WTC11 (cell line): ENCODE results near the gene TARP.
"Not testable (repeated sequence)": the region's sequence is repeated elsewhere in the genome, so short reads cannot be mapped to it uniquely, and the experiment has no call there.

Experiments
- ATAC-seq: fragments of 200-7000 bp; cut with Tn5 transposase; 2 replicates; pipeline ENCODE4 v1.10.0; 2021; ENCODE audit warnings: mild to moderate bottlenecking, moderate library complexity
- CTCF ChIA-PET: fragments of 300-600 bp; sonication (Branson Sonifier 250); formaldehyde crosslinking; loops from one replicate; lab custom pipeline; 2021; ENCODE audit warnings: antibody characterized with exemption; lab: Charles Lee
- POLR2A ChIA-PET: fragments of 350-600 bp; sonication (Branson Sonifier 250); formaldehyde crosslinking; loops from one replicate; lab custom pipeline; 2021; ENCODE audit warnings: antibody characterized with exemption; lab: Charles Lee
- DNase-seq: peaks from one replicate; pipeline ENCODE4 v3.0.0; 2021; ENCODE audit warnings: low spot score
- H3K27ac Mint-ChIP-seq: 2 replicates; pipeline ENCODE4 v1.8.0; 2021; ENCODE audit warnings: mixed read lengths
- H3K27me3 Mint-ChIP-seq: 2 replicates; pipeline ENCODE4 v1.8.0; 2021; ENCODE audit warnings: low read depth, mild to moderate bottlenecking, moderate library complexity, mixed read lengths
- H3K36me3 Mint-ChIP-seq: 2 replicates; pipeline ENCODE4 v1.8.0; 2021; ENCODE audit warnings: mixed read lengths
- H3K4me1 Mint-ChIP-seq: 2 replicates; pipeline ENCODE4 v1.8.0; 2022; ENCODE audit warnings: mixed read lengths
- H3K4me3 Mint-ChIP-seq: 2 replicates; pipeline ENCODE4 v1.8.0; 2021; ENCODE audit warnings: mild to moderate bottlenecking, moderate library complexity, mixed read lengths
- H3K9me3 Mint-ChIP-seq: 2 replicates; pipeline ENCODE4 v1.8.0; 2021; ENCODE audit warnings: mixed read lengths
- CBFB ChIP-seq: sonication (generic); formaldehyde crosslinking; IDR thresholded peaks from 2 replicates; pipeline ENCODE4 v1.8.1; 2022; ENCODE audit warnings: mild to moderate bottlenecking, low read depth, missing genetic modification reagents
- GRHL2 ChIP-seq: fragments of 250-450 bp; sonication (Bioruptor Pico); IDR thresholded peaks from 2 replicates; pipeline ENCODE4 v1.8.0; 2022; ENCODE audit warnings: mild to moderate bottlenecking, moderate library complexity; ENCODE audit not compliant: insufficient replicate concordance, severe bottlenecking
- JAZF1 ChIP-seq: fragments of 250-450 bp; sonication (Bioruptor Pico); IDR thresholded peaks from 2 replicates; pipeline ENCODE4 v1.9.0; 2021; ENCODE audit warnings: moderate library complexity, mild to moderate bottlenecking, inconsistent platforms
- NR3C1 ChIP-seq: sonication (generic); formaldehyde crosslinking; conservative IDR thresholded peaks from 2 replicates; pipeline ENCODE4 v1.8.1; 2023; ENCODE audit warnings: low read depth, mild to moderate bottlenecking, missing genetic modification reagents
- OVOL2 ChIP-seq: fragments of 250-450 bp; sonication (Bioruptor Pico); IDR thresholded peaks from 2 replicates; pipeline ENCODE4 v1.9.0; 2021; ENCODE audit warnings: mild to moderate bottlenecking, borderline replicate concordance
- SP1 ChIP-seq: sonication (generic); formaldehyde crosslinking; conservative IDR thresholded peaks from 2 replicates; pipeline ENCODE4 v1.8.1; 2022; ENCODE audit warnings: missing genetic modification reagents
- ZNF396 ChIP-seq: fragments of 250-450 bp; sonication (Bioruptor Pico); IDR thresholded peaks from 2 replicates; pipeline ENCODE4 v1.8.0; 2021; ENCODE audit warnings: mild to moderate bottlenecking, moderate library complexity, borderline replicate concordance
- TF ChIP-seq, protein P1 (sequence below): sonication (generic); formaldehyde crosslinking; conservative IDR thresholded peaks from 2 replicates; pipeline ENCODE4 v1.8.1; 2023; ENCODE audit warnings: mild to moderate bottlenecking, low read depth, missing genetic modification reagents, moderate library complexity
- TF ChIP-seq, protein P2 (sequence below): sonication (generic); formaldehyde crosslinking; IDR thresholded peaks from 2 replicates; pipeline ENCODE4 v1.8.1; 2022; ENCODE audit warnings: low read depth, mild to moderate bottlenecking, moderate library complexity, missing genetic modification reagents, borderline replicate concordance
- TF ChIP-seq, protein P3 (sequence below): sonication (generic); formaldehyde crosslinking; IDR thresholded peaks from 2 replicates; pipeline ENCODE4 v1.8.1; 2023; ENCODE audit warnings: mild to moderate bottlenecking, moderate library complexity, missing genetic modification reagents
- TF ChIP-seq, protein P4 (sequence below): sonication (generic); formaldehyde crosslinking; IDR thresholded peaks from 2 replicates; pipeline ENCODE4 v1.8.1; 2022; ENCODE audit warnings: mild to moderate bottlenecking, missing genetic modification reagents, moderate library complexity, borderline replicate concordance

Gene TARP

DNA sequence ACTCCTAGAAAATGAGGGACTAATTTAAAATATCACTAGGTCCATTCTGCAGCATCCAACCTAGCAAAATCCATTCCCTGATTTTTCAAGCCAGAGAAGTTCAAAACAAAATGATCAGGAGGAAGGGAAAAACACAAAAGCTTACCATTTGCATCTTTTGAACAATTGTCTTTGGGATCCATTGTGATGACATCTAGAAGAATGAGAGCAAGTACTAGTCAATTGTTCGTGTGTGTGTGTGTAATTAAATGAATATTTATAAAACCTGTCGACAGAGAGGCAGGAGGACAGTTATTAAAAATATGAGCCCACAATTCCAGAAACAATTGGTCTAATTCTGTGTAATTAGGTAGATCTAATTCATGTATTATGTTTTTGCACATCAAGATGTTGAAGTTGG is 11.4 kb downstream of the TARP start:
- CTCF ChIA-PET = interaction anchor here (0.8 to 1.4 kb wide), 2 partner anchors 69 to 108 kb away, joined by 3 to 4 read pairs; no protein-coding TSS in a partner anchor
- ATAC-seq, DNase-seq, H3K4me1 Mint-ChIP-seq, POLR2A ChIA-PET, H3K9me3 Mint-ChIP-seq, H3K27ac Mint-ChIP-seq, H3K4me3 Mint-ChIP-seq, H3K27me3 Mint-ChIP-seq, H3K36me3 Mint-ChIP-seq: not testable (repeated sequence)

DNA sequence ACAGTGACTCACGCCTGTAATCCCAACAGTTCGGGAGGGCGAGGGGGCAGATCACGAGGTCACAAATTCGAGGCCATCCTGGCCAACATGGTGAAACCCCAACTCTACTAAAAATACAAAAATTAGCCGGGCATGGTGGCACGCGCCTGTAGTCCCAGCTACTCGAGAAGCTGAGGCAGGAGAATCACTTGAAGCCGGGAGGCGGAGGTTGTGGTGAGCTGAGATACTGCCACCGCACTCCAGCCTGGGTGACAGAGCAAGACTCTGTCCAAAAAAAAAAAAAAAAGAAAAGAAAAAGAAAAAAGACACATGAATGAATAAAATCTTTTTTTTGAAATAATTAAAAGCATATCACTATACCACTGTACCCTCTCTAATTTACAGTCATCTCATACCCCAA is 11.8 kb downstream of the TARP start:
- POLR2A ChIA-PET, H3K36me3 Mint-ChIP-seq, H3K4me1 Mint-ChIP-seq, H3K27me3 Mint-ChIP-seq, H3K9me3 Mint-ChIP-seq, DNase-seq, H3K4me3 Mint-ChIP-seq, H3K27ac Mint-ChIP-seq, ATAC-seq: not testable (repeated sequence)
- CTCF ChIA-PET = interaction anchor here (0.6 to 1.4 kb wide), 3 partner anchors 69 to 109 kb away, joined by 3 to 4 read pairs (median 4); no protein-coding TSS in a partner anchor

DNA sequence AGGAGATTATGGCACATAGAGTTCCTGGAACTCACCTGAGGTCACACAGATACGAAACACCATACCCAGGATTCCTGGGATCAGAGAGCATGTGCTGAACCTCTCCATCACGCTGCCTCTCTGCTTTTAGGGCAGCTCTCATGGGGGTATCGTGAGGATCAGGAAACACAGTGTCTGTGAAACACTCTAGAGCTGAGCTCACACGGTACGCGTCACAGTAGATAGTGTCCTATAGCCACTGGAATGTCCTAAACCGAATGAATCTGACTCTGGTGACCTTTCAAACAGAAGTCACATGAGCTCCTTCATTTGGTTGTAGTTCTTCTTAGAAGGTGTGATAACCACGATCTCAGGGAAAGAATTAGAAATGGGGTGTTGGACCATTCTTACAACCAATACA is 14.3 kb downstream of the TARP start:
- POLR2A ChIA-PET, H3K27me3 Mint-ChIP-seq, DNase-seq, H3K27ac Mint-ChIP-seq, H3K4me3 Mint-ChIP-seq, H3K9me3 Mint-ChIP-seq, H3K36me3 Mint-ChIP-seq, H3K4me1 Mint-ChIP-seq, ATAC-seq: not testable (repeated sequence)
- CTCF ChIA-PET = interaction anchor here (0.7 to 1.0 kb wide), 2 partner anchors 72 to 76 kb away, joined by 3 to 4 read pairs; no protein-coding TSS in a partner anchor

DNA sequence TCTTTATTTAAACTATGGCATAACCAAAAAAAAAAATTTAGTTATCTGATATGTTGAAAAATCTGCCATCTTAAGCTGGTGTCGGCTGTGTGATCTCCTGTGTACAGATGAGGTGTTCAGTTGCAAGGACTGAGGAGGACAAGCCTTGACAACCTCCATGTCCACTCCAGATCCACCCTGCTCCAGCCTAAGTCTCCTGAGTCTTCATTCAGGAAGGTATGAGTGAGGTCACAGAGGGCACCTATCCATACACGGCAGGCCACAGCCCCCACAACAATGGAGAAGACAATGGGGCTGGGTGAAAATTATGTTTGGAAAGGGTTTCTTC is 16.1 kb downstream of the TARP start:
- ChIA-PET POLR2A (no interaction called here), CTCF (interaction anchor here (0.8 to 2.4 kb wide), 2 partner anchors 74 to 78 kb away, joined by 4 to 6 read pairs; no protein-coding TSS in a partner anchor)
- Mint-ChIP-seq H3K36me3 (no peaks in the 10 kb centered on the region), H3K4me1 (no peaks in the 10 kb centered on the region), H3K4me3 (no peak overlapping the region), H3K27me3 (no peaks in the 10 kb centered on the region), H3K9me3 (no peaks in the 10 kb centered on the region), H3K27ac (no peak overlapping the region)
- DNase-seq = no peak
- no peak for ATAC-seq
- TF ChIP-seq, protein P1, sequence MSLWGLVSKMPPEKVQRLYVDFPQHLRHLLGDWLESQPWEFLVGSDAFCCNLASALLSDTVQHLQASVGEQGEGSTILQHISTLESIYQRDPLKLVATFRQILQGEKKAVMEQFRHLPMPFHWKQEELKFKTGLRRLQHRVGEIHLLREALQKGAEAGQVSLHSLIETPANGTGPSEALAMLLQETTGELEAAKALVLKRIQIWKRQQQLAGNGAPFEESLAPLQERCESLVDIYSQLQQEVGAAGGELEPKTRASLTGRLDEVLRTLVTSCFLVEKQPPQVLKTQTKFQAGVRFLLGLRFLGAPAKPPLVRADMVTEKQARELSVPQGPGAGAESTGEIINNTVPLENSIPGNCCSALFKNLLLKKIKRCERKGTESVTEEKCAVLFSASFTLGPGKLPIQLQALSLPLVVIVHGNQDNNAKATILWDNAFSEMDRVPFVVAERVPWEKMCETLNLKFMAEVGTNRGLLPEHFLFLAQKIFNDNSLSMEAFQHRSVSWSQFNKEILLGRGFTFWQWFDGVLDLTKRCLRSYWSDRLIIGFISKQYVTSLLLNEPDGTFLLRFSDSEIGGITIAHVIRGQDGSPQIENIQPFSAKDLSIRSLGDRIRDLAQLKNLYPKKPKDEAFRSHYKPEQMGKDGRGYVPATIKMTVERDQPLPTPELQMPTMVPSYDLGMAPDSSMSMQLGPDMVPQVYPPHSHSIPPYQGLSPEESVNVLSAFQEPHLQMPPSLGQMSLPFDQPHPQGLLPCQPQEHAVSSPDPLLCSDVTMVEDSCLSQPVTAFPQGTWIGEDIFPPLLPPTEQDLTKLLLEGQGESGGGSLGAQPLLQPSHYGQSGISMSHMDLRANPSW (CRISPR knock-in tag) = no peak
- TF ChIP-seq ZNF396 (CRISPR knock-in tag) (no peak), JAZF1 (CRISPR knock-in tag) (no peak), SP1 (CRISPR knock-in tag) (no peak), CBFB (CRISPR knock-in tag) (no peak), GRHL2 (CRISPR knock-in tag) (no peak), NR3C1 (CRISPR knock-in tag) (no peak), OVOL2 (no peak)
- TF ChIP-seq, protein P2, sequence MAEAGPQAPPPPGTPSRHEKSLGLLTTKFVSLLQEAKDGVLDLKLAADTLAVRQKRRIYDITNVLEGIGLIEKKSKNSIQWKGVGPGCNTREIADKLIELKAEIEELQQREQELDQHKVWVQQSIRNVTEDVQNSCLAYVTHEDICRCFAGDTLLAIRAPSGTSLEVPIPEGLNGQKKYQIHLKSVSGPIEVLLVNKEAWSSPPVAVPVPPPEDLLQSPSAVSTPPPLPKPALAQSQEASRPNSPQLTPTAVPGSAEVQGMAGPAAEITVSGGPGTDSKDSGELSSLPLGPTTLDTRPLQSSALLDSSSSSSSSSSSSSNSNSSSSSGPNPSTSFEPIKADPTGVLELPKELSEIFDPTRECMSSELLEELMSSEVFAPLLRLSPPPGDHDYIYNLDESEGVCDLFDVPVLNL (CRISPR knock-in tag) = no peak
- TF ChIP-seq, protein P3, sequence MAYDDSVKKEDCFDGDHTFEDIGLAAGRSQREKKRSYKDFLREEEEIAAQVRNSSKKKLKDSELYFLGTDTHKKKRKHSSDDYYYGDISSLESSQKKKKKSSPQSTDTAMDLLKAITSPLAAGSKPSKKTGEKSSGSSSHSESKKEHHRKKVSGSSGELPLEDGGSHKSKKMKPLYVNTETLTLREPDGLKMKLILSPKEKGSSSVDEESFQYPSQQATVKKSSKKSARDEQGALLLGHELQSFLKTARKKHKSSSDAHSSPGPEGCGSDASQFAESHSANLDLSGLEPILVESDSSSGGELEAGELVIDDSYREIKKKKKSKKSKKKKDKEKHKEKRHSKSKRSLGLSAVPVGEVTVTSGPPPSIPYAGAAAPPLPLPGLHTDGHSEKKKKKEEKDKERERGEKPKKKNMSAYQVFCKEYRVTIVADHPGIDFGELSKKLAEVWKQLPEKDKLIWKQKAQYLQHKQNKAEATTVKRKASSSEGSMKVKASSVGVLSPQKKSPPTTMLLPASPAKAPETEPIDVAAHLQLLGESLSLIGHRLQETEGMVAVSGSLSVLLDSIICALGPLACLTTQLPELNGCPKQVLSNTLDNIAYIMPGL = no peak
- TF ChIP-seq, protein P4, sequence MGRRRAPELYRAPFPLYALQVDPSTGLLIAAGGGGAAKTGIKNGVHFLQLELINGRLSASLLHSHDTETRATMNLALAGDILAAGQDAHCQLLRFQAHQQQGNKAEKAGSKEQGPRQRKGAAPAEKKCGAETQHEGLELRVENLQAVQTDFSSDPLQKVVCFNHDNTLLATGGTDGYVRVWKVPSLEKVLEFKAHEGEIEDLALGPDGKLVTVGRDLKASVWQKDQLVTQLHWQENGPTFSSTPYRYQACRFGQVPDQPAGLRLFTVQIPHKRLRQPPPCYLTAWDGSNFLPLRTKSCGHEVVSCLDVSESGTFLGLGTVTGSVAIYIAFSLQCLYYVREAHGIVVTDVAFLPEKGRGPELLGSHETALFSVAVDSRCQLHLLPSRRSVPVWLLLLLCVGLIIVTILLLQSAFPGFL (CRISPR knock-in tag) = no peak

DNA sequence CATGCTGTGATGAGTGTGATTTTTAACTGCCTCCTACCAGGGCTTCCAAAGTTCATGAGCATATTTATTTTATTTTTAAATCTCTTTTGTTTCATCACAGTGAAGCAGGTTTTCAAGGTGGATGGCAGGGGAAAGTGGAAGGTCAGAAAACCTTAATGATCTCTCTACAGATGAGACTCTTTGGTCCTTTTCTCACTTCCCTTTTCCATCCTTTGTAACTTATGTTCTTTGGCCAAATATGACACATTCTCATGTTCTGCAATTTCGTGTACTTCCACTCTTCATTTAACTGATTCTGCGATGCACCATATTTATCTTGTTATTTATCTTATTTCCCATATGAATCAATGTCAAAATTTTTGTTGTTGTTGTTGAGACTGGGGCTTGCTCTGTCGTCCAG is 23.6 kb downstream of the TARP start:
- CTCF ChIA-PET, H3K4me1 Mint-ChIP-seq: not testable (repeated sequence)

More for the DNA sequence above, 23.6 kb downstream of the TARP start:
- DNase-seq, H3K9me3 Mint-ChIP-seq, H3K4me3 Mint-ChIP-seq, H3K27me3 Mint-ChIP-seq, ATAC-seq, H3K27ac Mint-ChIP-seq, H3K36me3 Mint-ChIP-seq, POLR2A ChIA-PET: not testable (repeated sequence)
